HG02763 (cell line): ENCODE data around the gene SHH.
"Not testable (repeated sequence)": the region's sequence is repeated elsewhere in the genome, so short reads cannot be mapped to it uniquely, and the experiment has no call there.

ENCODE experiments used
- ATAC-seq: cut with Tn5 transposase; IDR thresholded peaks from one replicate; pipeline ENCODE4 v1.9.1; 2021; ENCODE audit warnings: mild to moderate bottlenecking, moderate library complexity; ENCODE audit not compliant: unreplicated experiment

Gene SHH

DNA sequence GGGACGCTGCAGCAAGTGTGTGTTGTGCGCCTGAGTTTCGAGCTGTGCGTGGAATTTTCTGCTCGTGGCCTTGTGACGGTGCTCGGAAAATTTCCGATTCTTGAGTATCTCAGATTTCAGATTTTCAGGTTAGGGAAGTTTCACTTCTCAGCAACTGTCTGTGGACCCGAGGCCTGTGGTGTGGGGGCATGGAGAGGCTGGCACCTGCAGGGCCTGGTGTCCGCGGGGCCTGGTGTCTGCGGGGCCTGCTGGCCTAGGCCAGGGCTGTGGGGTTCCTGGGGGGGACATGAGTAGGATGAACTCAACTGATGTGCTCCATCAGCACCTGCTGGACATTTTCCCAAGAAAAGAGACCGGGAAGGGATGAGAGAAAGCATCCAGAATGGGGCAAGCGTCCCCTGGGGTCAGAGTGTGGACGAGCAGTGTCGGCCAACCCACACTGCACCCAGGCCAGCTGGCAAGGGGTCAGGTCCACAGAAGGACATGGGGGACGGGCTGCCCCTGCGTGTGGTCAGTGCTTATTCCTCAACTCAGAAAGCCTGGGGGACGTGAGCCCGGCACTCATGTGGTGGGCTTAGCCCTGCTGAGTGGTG is 31.3 kb upstream of the SHH start:
- ATAC-seq, result no peak

DNA sequence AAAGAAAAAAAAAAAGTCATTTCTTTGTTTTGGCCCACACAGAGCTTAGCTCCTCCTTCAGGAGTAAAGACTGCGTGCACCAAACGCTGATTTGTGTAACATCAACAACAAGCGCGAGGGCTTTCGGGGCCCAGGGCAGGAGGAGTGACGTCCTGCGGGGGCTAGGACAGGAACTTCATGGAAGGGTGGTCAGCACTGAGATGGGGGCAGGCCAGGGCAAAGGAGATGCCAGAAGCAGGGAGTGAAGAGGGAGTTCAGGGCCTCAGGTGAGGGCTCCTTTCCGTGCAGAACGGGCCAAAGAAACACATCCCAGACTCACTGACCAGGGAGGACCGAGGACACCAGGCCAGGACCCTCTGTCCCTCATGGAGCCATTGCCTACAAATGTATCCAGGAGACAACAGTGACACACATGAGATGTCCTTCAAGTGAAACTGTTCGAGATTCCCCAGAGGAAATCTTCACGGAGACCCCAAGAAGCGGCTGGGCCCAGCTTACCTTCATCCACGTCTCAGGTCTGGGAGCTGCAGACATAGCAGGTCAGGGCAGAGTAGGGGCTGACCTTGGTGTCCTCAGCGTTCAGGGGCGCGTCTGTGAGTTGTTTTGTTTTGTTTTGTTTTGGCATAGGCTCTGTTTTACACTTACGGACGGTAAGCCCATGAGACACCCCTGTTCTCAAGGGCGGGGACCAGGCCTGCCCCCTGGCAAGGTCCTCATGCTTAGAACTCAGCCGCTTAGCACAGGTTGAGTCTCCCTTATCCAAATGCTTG is 30.4 kb upstream of the SHH start:
- ATAC-seq, result no peak

DNA sequence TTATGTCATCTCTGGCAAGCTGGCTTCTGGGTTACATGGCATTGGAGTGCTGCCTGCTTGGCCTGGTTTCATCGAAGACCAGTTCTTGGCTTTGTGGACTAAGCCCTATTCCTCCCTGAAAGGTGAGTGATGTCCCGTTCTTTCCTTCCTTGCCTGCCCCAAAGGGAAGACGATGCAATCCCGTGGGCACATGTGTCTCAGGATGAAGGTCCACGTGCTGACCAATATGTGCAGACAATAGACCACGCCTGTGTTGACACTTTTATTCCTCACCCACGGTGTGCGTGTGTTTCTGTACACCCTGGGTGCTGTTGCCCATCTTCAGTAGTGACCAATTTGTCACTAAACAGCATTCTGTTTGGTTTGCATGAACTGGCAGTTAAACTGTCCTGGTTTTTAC is 28.6 kb upstream of the SHH start:
- ATAC-seq, result no peak

DNA sequence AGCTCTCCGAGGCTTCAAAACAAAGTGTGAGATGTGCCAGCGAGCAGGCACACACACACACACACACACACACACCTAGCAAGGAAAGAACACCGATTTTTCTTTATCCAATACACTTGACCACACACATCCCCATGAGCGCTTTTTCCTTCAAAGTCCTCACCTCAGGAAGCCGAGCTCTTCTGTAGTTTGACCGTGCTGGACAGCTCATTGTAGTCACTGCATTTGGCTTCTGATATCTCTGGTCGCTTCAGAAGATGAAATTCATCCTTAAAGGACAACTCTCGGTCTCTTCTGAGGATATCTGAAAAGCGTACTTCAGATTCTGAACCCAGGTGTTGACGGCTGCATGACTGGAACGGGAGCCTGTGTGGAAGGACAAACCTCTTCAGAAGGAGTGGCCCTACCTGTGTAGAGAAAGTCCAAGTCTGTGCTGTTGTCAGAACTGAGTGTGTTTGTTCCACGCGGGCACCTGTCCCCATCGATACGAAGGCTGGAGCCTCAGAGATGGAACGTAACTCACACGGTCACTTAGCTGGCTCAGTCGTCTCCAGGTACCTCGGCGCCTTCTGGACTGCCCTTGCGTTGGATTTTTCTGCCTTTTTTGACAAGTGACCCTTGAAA is 28.1 kb upstream of the SHH start:
- no peak for ATAC-seq

DNA sequence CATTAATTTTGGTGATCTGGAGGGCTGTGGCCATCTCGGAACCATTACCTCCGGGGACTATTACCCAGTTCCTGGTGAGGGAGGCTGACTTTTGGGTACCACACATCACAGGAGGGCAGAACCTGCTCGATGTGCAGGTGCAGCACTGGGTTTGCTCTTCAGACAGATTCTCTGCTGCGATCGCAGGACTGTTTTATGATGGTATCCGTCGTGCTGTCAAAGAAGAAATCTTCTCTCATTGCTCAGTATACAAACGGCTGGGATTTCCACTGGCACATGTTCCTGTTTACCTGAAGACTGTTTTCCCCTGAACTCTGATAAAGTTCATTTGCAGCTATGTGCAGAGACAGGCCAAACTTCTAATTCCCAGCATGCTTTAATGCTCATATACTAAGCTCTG is 27.2 kb upstream of the SHH start:
- no peak for ATAC-seq

DNA sequence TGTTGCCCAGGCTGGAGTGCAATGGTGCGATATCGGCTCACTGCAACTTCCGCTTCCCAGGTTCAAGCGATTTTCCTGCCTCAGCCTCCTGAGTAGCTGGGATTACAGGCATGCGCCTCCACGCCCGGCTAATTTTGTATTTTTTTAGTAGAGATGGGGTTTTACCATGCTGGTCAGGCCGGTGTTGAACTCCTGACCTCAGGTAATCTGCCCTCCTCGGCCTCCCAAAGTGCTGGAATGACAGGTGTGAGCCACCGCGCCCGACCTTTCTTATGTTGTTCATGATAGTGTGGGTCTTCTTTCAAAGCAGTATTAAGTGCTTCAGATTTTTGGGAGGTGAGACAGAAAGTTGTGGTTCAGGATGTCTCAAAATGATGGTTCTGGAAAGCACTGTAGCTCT is 26.0 kb upstream of the SHH start:
- ATAC-seq, result not testable (repeated sequence)

DNA sequence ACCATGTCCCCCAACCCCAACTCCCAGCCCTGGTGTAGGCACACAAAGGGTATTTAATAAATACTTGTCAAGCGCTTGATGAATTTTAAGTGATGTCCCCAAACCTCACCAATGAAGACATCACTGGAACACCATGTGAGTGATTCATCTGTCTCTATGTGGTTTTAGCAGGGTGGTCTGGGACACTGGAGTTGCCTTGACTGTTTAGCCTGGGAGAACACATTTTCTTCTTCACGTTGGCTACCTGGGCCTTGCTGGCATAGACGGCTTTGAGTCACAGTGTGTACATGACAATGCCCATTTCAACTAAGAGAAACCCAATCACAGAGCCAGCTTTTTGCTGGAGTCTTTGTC is 24.8 kb upstream of the SHH start:
- no peak for ATAC-seq

DNA sequence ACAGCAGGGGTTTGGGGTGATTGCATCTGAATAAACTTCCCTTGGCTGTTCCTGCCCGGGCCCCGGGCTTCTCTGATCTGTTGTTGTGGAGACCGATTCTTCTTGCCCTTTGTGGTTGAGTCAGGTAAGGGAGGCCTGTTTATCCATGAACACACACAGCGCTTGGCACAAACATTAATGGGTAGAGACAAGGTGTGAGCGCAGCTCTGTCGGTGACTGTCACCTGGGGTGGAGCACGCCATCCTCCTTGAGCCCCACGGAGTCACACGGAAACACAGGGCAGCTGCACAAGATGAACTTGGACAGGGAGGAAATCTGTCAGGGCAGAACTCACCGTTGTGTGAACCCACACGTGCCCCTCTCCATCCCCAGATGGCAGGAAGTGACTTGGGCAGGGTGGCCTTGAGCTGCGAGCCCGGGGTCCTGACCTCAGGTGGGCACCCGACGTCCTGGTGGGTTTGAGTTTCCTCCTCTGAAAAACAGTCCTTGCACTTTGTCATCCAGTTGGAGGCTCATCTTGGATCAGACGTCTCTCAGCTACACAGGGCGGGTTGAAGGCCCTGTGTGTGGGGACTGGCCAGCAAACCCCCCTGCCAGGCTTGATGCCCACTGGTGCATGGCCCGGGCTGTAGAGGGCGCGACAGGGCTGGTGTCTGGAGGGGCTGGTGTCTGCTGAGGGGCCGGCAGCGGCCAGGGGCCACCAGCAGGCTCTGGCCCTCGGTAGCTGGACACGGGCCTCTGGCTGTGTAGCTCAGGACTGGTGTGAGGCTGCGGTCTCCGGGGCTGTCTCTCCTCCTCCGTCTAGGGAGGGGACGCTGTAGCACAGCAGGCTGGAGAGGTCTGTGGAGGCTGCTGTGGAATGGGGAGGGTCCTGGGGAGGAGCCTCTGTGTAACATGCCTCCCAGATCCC is 24.2 kb upstream of the SHH start:
- ATAC-seq, result no peak

DNA sequence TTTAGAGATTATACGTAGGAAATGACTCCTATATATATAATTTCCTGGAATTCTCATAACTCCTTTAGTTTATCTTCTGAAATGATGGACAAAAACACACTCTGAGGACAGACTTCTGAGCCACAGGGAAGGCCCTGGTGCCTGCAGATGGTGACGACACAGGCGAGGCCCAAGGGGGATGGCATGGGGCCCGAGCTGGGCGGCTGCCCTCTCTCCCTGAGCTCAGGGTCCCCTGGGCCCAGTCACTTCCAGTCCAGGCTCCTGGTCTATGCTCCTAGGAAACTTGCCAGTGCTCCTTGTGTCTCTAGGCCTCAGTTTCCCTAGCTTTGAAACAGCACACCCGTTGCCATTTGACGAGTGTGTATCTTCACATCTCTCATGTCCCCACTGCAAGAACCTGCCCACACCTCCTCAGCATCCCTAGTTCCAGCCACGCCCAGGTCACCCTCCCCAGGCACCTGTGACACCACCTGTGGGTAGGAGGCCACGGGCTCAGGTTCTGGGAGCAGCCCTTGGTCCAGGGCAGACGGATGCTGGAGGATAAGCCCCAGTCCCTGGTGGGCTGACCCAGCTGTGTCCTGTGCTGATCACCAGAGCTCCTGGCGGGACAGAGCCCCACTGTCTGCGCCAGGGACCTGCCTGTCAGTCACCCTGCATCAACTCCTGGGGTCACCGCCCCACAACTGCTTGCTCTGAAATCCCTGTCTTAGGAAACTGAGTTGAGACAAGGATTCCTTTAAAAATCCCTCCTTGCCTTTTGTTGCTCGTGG is 23.4 kb upstream of the SHH start:
- ATAC-seq, result no peak

DNA sequence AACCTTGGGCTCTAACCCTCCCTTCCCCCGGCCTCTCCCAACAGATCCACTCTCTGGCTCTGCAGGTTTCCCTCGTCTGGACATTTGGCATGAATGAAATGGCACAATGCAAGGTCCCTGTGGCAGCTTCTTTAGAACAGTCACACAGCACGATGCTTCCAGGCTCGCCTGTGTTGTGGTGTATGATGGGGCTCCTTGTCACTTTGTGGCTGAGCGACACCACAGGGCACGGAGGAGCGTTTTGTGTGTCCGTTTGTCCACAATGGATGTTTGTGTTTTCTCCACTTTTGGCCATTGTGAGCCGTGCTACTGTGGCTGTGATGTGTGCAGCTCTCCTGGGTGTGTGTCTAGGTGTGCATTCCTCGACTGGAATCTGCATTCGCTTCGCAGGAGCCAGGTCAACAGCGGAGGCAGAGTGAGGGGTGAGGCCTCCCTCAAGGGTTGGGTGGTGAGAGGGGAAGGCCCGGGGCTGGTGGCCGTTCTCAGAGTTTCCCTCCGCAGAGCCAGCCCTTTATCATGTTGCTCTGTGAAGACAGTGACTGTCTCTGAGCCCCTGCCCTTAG is 22.3 kb upstream of the SHH start:
- ATAC-seq, result no peak

DNA sequence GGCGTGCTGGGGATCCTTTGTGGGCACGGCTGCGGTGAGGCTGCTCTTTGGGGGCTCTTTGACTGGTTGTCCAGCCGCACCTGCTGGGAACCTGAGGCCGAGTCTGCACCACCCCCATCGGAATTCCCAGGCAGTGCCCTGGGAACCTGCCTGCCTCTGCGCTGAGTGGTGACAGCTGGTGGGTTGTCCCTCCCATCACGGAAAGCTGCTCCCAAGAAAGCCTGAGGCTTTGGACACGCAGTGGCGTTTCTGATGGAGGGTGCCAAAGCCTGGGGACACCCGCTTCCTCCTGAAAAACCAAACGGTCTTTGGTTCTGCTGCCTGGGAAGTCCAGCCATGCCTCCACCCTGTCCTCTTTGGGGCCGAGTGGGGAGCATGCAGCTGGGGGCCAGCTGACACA is 21.4 kb upstream of the SHH start:
- ATAC-seq, result no peak

DNA sequence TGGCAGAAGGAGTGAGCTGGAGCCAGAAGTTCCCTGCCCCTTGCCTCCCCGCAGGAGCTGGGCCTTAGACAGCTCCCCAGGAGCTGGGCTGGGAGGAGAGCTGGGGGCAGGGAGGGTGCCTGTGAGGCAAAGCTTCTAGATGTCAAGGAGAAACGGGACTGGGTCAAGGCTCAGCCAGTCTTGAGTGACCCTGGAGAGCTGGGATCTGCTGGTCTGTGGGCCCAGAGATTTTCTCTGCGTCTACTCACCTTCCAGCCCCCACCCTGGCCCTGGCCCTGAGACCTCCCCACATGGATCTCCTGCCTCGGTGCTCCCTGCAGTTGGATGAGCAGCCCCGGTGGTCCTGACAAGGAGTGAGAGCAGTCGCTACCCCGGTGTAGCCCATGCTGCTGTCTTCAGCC is 20.3 kb upstream of the SHH start:
- ATAC-seq, result no peak

DNA sequence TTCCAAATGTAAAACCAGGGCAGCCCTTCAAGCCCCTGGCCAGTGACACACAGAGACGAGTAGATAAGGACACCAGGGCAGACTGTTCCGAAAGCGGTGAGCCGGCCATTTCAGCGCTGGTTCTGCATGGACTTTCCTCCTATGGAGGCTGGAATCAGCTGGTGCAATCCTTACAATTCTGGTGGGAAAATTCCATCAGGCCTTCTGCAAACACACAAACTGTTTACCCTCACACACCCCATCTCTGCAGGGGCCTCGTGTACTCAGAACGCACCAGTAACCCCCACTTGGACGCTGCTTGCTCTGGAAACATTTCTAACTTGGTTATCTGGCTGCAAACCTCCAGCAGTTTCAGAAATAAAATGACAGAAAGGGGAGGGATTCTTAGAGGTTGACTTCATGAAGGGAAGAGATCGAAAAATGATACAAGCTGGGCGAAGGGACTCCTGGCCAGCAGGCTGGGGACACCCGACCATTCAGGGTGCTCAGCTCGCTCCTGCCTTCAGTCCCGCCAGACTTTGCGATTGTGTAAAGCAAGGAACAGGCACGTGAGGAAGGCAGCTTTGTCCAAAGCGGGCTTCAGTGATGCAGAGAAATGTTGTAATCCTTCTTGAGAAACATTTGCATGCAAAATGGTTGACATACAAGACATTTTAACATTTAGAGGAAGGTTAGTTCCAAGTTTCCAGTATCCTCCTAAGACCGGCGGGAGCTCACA is 19.7 kb upstream of the SHH start:
- ATAC-seq, result no peak

DNA sequence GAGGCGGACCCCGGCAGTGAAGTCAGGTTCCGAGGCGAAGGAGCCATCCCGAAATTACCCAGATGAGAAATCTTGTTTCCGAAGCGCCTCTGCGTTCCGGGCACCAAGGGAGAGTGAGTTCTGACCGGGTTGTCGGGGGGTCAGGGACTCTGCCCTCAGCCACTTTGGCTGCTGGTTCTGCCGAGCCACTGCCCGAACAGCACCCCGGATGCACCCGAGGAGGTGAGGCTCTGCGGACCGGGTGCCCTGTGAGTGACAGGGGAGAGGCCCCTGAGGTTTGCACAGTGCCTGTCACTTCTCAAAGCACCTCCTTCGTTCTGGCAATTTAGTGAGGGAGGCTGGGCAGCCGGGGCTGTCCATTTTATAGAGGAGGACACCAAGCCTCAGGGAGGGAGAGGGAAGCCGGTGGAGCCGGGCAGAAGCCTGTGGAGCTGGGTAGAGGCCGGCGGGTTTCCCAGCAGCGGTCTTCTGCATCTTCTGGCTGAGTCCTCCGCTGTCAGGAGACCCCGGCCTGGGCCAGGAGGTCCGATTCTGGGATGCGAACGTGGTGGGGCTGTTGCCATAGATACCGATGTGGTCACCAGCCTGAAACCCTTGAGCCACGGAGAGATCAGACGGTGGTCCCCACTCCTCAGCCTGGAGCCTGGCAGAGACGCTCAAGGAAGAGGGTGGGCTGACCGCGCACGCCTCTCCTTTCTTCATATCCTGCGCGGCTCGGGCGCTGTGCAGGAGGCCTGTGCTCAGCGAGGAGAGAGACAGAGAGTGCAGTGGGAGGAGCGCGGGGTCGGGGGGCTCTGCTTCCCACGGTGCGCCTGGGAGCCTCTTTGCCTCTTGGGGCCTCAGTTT is 18.9 kb upstream of the SHH start:
- no peak for ATAC-seq

DNA sequence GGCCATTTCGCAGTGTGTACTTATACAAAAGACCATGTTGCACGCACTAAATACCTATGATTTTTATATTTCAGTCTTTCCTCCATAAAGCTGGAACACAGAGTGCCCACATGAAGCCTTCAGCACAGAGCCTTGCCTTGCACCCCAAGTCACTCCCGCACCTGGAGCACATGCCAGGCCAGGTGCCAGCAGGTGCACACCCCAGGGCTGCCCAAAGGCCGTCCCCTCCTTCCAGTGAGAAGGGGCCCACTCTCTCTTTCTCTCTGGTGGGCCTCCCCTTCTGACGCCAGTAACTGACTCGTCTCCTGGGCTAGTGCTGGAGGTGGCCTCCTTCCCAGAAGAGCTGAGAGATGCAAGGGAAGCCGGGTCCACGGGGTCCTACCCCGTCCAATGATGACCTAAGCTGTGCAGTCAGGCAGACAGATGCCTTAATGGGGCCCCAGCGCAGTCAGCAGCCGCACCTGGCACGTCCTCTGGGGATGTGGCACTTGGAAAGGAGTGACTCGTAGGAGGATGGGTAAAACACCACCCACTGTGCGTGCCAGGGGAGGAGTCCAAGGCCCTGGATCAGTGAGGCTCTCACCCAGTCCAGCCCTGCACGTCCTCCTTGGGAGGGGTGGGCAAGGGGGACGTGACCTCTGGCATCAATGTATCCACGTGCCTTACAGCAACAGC is 17.7 kb upstream of the SHH start:
- ATAC-seq, result no peak

DNA sequence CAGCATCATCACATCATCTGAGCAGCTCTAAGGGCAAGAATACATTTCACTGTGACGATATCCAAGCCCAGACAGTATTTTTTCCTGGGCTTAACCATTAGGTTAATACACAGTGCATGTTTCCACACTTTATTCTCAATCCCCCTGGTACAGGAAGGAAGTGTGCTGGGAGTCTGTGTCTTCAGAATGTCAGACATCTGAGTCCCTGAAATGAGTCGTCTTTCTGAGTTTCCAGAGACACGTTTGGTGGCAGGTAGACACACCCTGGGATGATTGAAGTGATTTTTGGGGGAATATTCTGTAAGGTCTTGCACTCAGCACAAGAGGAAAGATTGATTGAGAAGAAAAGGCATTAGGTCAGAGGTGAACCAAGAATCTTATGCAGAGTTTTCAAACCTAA is 13.1 kb upstream of the SHH start:
- ATAC-seq, result no peak

DNA sequence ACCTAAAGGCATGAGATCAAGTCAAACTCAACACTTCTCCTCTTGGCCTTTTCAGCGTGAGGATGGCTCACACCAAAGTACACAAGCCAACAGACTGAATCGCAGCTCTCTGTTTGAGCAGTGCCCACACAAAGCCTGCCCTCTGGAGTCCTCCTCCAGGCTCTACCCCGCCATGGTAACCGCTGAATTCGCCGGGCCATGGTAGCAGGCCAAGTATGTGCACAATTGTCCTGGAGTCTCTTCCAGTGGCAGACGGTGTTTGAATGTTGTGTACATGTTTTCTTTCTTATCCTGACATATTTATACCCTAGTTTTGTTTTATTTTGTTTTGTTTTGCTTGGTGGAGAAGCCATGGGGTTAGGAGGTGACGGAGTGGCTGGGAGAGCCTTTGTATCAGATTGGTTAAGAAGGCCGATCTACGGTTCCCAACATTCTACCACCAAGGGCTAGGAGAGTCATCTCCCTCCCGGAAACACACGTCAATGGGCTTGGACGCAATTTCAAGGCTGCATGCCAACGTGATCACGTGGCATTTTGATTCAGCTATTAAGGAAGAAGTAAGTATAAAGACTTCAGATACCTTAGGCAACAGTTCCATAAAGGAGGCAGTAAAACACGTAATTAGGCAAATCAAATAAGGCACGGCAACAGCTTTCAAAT is 12.1 kb upstream of the SHH start:
- no peak for ATAC-seq

DNA sequence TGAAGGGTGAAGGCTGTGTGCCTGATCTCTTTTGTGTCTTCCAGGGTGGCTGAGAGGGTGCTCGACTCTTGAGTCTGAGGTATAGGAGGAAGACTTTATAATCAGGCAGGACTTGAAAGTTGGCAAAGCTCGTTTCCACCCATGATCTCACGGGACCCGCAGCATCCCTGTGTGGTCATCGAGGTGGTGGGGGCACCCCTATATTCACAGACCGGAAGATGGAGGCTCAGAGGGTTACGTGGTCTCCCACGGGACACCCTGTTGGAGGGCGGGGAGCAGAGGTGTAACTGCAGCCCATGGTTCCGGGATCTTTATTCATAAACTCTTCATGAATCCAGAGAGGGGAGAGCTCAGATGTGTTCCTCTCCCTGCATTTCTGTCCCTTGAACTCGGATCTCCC is 9.6 kb upstream of the SHH start:
- ATAC-seq, result no peak
